ENCODE measurements around the gene APBA2. TPM values are rescaled to one million over a fixed set of nuclear protein-coding genes. Genes with fewer than 3 reads are reported as not detected.

APBA2 gene
- total RNA-seq, 2 donors from 2014 or later, result 11.8 to 16.4 TPM

- no peak overlapping the region for H3K27ac Mint-ChIP-seq
- ATAC-seq, result no peak
- DNase-seq (ENCODE audit: low spot score in 2 of 2), result no peak
Observed at GRCh38 chr15:29113336-29114220, 227.8 kb downstream of the APBA2 start.

GRCh38 chr15:29114221-29115092, 228.7 kb downstream of the APBA2 start:
- DNase-seq (ENCODE audit: low spot score in 2 of 2), result no peak
- H3K9me3 Mint-ChIP-seq, result no peaks in the 10 kb centered on the region
- ATAC-seq, result peak in 1 of 2 donors; percentile 29
- H3K36me3 Mint-ChIP-seq, result no peaks in the 10 kb centered on the region
- no peak overlapping the region for H3K27ac Mint-ChIP-seq

More at GRCh38 chr15:29113336-29114220, 227.8 kb downstream of the APBA2 start:
- H3K9me3 Mint-ChIP-seq, result no peaks in the 10 kb centered on the region
- no peaks in the 10 kb centered on the region for H3K36me3 Mint-ChIP-seq

- H3K27ac Mint-ChIP-seq, result no peak overlapping the region
- DNase-seq (ENCODE audit: low spot score in 2 of 2) (no peak), ATAC-seq (peak in 1 of 2 donors; percentile 45)
- no peaks in the 10 kb centered on the region for H3K36me3 Mint-ChIP-seq
- no peaks in the 10 kb centered on the region for H3K9me3 Mint-ChIP-seq
Observed at GRCh38 chr15:29115093-29115991, 229.6 kb downstream of the APBA2 start.

GRCh38 chr15:29116970-29117700, 231.4 kb downstream of the APBA2 start:
- no peak overlapping the region for H3K27ac Mint-ChIP-seq
- H3K36me3 Mint-ChIP-seq, result no peaks in the 10 kb centered on the region
- DNase-seq (ENCODE audit: low spot score in 2 of 2), result no peak
- H3K9me3 Mint-ChIP-seq, result no peaks in the 10 kb centered on the region
- no peak for ATAC-seq

GRCh38 chr15:29117778-29118177, 232.0 kb downstream of the APBA2 start:
- DNase-seq (ENCODE audit: low spot score in 2 of 2), result no peak
- no peak for ATAC-seq
- H3K36me3 Mint-ChIP-seq, result no peaks in the 10 kb centered on the region
- H3K27ac Mint-ChIP-seq, result no peak overlapping the region
- no peaks in the 10 kb centered on the region for H3K9me3 Mint-ChIP-seq

GRCh38 chr15:29119847-29120246, 234.1 kb downstream of the APBA2 start:
- no peak for DNase-seq (ENCODE audit: low spot score in 2 of 2)
- Mint-ChIP-seq H3K9me3 (no peaks in the 10 kb centered on the region), H3K36me3 (no peaks in the 10 kb centered on the region), H3K27ac (no peak overlapping the region)
- no peak for ATAC-seq

GRCh38 chr15:29120593-29121368, 235.0 kb downstream of the APBA2 start:
- Mint-ChIP-seq H3K27ac (no peak overlapping the region), H3K9me3 (no peaks in the 10 kb centered on the region), H3K36me3 (no peaks in the 10 kb centered on the region)
- no peak for DNase-seq (ENCODE audit: low spot score in 2 of 2)
- ATAC-seq, result no peak

GRCh38 chr15:29121369-29121656, 235.5 kb downstream of the APBA2 start:
- H3K27ac Mint-ChIP-seq, result no peak overlapping the region
- no peak for ATAC-seq
- no peak for DNase-seq (ENCODE audit: low spot score in 2 of 2)
- no peaks in the 10 kb centered on the region for H3K9me3 Mint-ChIP-seq
- H3K36me3 Mint-ChIP-seq, result no peaks in the 10 kb centered on the region

GRCh38 chr15:29121907-29122306, 236.1 kb downstream of the APBA2 start:
- ATAC-seq, result no peak
- no peaks in the 10 kb centered on the region for H3K9me3 Mint-ChIP-seq
- H3K36me3 Mint-ChIP-seq, result no peaks in the 10 kb centered on the region
- no peak for DNase-seq (ENCODE audit: low spot score in 2 of 2)
- H3K27ac Mint-ChIP-seq, result no peak overlapping the region

GRCh38 chr15:29122506-29122905, 236.7 kb downstream of the APBA2 start:
- Mint-ChIP-seq H3K9me3 (no peaks in the 10 kb centered on the region), H3K27ac (no peak overlapping the region), H3K36me3 (no peaks in the 10 kb centered on the region)
- no peak for DNase-seq (ENCODE audit: low spot score in 2 of 2)
- ATAC-seq, result no peak

- ATAC-seq (no peak), DNase-seq (ENCODE audit: low spot score in 2 of 2) (no peak)
- no peaks in the 10 kb centered on the region for H3K36me3 Mint-ChIP-seq
- H3K27ac Mint-ChIP-seq, result no peak overlapping the region
- no peaks in the 10 kb centered on the region for H3K9me3 Mint-ChIP-seq
Observed at GRCh38 chr15:29123171-29123570, 237.4 kb downstream of the APBA2 start.

- no peak for ATAC-seq
- Mint-ChIP-seq H3K36me3 (no peaks in the 10 kb centered on the region), H3K9me3 (no peaks in the 10 kb centered on the region)
Observed at GRCh38 chr15:29123991-29124390, 238.2 kb downstream of the APBA2 start.

GRCh38 chr15:29124581-29125381, 239.0 kb downstream of the APBA2 start:
- Mint-ChIP-seq H3K27ac (no peak overlapping the region), H3K9me3 (no peaks in the 10 kb centered on the region), H3K36me3 (no peaks in the 10 kb centered on the region)
- DNase-seq (ENCODE audit: low spot score in 2 of 2) (no peak), ATAC-seq (no peak)

More at GRCh38 chr15:29123991-29124390, 238.2 kb downstream of the APBA2 start:
- no peak overlapping the region for H3K27ac Mint-ChIP-seq
- DNase-seq (ENCODE audit: low spot score in 2 of 2), result no peak

- Mint-ChIP-seq H3K9me3 (no peaks in the 10 kb centered on the region), H3K36me3 (no peaks in the 10 kb centered on the region), H3K27ac (no peak overlapping the region)
- no peak for ATAC-seq
- no peak for DNase-seq (ENCODE audit: low spot score in 2 of 2)
Observed at GRCh38 chr15:29125382-29126207, 239.8 kb downstream of the APBA2 start.

All from activated naive CD4-positive, alpha-beta T cell treated with anti-CD3 and anti-CD28 coated beads, Interleukin-2, amount 50 U/mL, for 72 hours (primary cell).